ENCODE measurements around the gene BBX. TPM values are rescaled to one million over a fixed set of nuclear protein-coding genes. Genes with fewer than 3 reads are reported as not detected.

The BBX gene
- total RNA-seq, 4 donors from 2014 or later, result 26.5 to 45.8 (median 28.0) TPM

- no peak for TF ChIP-seq CTCF (IDR thresholded peaks at IDR 0.05)
- no peak for TF ChIP-seq POLR2A (IDR thresholded peaks at IDR 0.05)
- DNase-seq (ENCODE audit: low spot score in 2 of 2), result no peak
- intact Hi-C loops (cut with DNase I; ENCODE audit: low total_unique reads), result no loop called here
- WGBS, 2 donors, result 90 to 92% methylated on average over 2 of the region's 2 CpGs
- no peak overlapping the region for H3K4me3 ChIP-seq (ENCODE audit: low read depth, poor library complexity, severe bottlenecking)
Observed at GRCh38 chr3:107666853-107667252, 144.1 kb downstream of the BBX start.

- TF ChIP-seq POLR2A (IDR thresholded peaks at IDR 0.05), result no peak
- TF ChIP-seq CTCF (IDR thresholded peaks at IDR 0.05), result no peak
- intact Hi-C loops (cut with DNase I; ENCODE audit: low total_unique reads), result no loop called here
- H3K4me3 ChIP-seq (ENCODE audit: low read depth, poor library complexity, severe bottlenecking), result no peak overlapping the region
- 86 to 88% methylated on average over 5 of the region's 5 CpGs for WGBS, 2 donors
- DNase-seq (ENCODE audit: low spot score in 2 of 2), result no peak
Observed at GRCh38 chr3:107668416-107668815, 145.7 kb downstream of the BBX start.

- WGBS, 2 donors, result 81 to 91% methylated on average over 3 of the region's 3 CpGs
- H3K4me3 ChIP-seq (ENCODE audit: low read depth, poor library complexity, severe bottlenecking), result no peak overlapping the region
- TF ChIP-seq CTCF (IDR thresholded peaks at IDR 0.05), result no peak
- TF ChIP-seq POLR2A (IDR thresholded peaks at IDR 0.05), result no peak
- no peak for DNase-seq (ENCODE audit: low spot score in 2 of 2)
- intact Hi-C loops (cut with DNase I; ENCODE audit: low total_unique reads), result no loop called here
Observed at GRCh38 chr3:107668963-107669362, 146.2 kb downstream of the BBX start.

- no peak overlapping the region for H3K4me3 ChIP-seq (ENCODE audit: low read depth, poor library complexity, severe bottlenecking)
- no peak for TF ChIP-seq CTCF (IDR thresholded peaks at IDR 0.05)
- no peak for TF ChIP-seq POLR2A (IDR thresholded peaks at IDR 0.05)
- no peak for DNase-seq (ENCODE audit: low spot score in 2 of 2)
- WGBS, 2 donors, result 67 to 80% methylated on average over 1 of the region's 1 CpG
- intact Hi-C loops (cut with DNase I; ENCODE audit: low total_unique reads), result no loop called here
Observed at GRCh38 chr3:107669669-107670068, 146.9 kb downstream of the BBX start.

- 68 to 81% methylated on average over 3 of the region's 3 CpGs for WGBS, 2 donors
- DNase-seq (ENCODE audit: low spot score in 2 of 2), result no peak
- intact Hi-C loops (cut with DNase I; ENCODE audit: low total_unique reads), result no loop called here
- H3K4me3 ChIP-seq (ENCODE audit: low read depth, poor library complexity, severe bottlenecking), result no peak overlapping the region
- TF ChIP-seq CTCF (IDR thresholded peaks at IDR 0.05), result no peak
Observed at GRCh38 chr3:107670986-107671385, 148.2 kb downstream of the BBX start.

- no peak overlapping the region for H3K4me3 ChIP-seq (ENCODE audit: low read depth, poor library complexity, severe bottlenecking)
- no peak for DNase-seq (ENCODE audit: low spot score in 2 of 2)
- 67 to 69% methylated on average over 7 of the region's 7 CpGs for WGBS, 2 donors
- intact Hi-C loops (cut with DNase I; ENCODE audit: low total_unique reads), result no loop called here
- TF ChIP-seq CTCF (IDR thresholded peaks at IDR 0.05), result no peak
- no peak for TF ChIP-seq POLR2A (IDR thresholded peaks at IDR 0.05)
Observed at GRCh38 chr3:107674371-107674770, 151.6 kb downstream of the BBX start.

All from lower leg skin (tissue), 4 donors.